HL-60/S4 treated with phorbol 12-myristate 13-acetate at 8.2 ng/mL for 4 days and 3 days (cell line): ENCODE data around the gene BOK.

ENCODE experiments used
- in situ Hi-C: fragments of 300-500 bp; cut with MboI; formaldehyde crosslinking; loops from 2 replicates; pipeline ENCODE4 v1.15.0; 2022; ENCODE audit warnings: low sequenced_read_pairs

The BOK gene

DNA sequence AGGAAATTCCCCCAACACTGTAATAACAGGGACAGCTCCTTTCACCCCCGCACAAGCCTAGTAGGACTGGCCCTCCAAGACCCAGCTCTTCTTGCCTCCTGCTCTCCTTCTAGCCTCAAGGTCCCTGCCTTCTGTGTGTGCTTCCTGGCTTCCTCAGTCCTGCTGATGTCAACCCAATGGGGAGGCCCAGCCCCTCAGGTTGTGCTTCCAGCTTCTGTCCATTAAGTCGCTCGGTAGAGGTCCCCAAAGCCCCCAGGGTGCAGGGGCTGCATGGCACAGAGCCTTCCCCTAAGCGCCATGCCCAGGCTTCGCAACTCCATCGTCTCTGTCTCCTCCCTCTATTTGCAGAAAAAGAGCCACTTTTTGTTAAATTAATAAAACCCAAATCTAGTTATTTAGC, 39.0 kb downstream of the BOK start:
- in situ Hi-C loops = no loop called here

DNA sequence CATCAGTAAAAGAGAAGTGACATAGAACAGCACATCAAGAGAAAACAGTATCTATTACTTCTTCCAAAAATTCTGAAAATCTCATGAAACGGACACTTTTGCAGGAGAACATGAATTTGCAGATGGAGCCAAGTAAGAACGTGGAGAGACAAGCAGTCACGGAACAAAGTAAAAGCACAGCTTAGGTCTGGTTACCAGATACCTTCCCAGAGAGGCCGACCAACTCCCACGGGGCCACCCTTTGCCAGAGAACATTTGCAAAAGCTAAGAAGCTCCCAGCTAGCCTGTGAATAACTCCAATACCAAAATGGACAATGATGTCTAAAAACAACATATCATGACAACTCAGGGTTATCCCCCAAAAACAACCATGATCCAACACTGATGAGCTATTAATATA, 39.5 kb downstream of the BOK start:
- in situ Hi-C loops = no loop called here

DNA sequence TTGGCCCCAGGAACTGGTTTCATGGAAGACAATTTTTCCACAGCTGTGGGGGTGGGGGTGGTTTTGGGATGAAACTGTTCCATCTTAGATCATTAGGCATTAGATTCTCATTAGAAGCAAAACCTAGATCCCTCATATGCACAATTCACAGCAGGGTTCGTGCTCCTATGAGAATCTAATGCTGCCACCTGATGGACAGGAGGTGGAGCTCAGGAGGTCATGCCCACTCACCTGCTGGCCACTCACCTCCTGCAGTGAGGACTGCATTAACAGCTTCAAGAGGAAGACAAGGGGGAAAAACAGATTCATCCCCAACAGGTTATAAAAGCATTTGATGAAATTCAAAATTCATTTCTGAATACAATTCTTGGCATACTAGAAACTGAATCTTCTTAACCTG, 39.9 kb downstream of the BOK start:
- in situ Hi-C loops = no loop called here

DNA sequence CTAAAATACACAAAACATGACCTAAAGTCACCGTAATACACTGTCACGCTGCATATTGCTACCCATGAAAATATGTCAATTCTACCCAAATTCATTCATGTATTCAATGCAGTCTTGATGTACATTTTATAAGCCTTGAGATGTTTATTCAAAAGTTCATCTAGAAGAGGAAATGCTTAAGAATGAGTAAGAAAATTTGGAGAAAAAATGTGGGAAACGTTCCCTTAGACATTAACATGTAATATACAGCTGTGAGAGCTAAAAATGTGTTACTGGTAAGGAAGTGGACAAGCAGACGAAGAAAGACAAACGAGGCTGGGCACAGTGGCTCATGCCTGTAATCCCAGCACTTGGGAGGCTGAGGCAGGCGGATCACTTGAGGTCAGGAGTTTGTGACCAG, 41.1 kb downstream of the BOK start:
- in situ Hi-C loops = no loop called here

- in situ Hi-C loops = no loop called here
Observed at GRCh38 chr2:241601841-241602240, 43.3 kb downstream of the BOK start.

- in situ Hi-C loops = no loop called here
Observed at GRCh38 chr2:241602720-241603119, 44.2 kb downstream of the BOK start.

- in situ Hi-C loops = no loop called here
Observed at GRCh38 chr2:241603686-241604085, 45.1 kb downstream of the BOK start.

- in situ Hi-C loops = no loop called here
Observed at GRCh38 chr2:241606186-241606585, 47.6 kb downstream of the BOK start.

DNA sequence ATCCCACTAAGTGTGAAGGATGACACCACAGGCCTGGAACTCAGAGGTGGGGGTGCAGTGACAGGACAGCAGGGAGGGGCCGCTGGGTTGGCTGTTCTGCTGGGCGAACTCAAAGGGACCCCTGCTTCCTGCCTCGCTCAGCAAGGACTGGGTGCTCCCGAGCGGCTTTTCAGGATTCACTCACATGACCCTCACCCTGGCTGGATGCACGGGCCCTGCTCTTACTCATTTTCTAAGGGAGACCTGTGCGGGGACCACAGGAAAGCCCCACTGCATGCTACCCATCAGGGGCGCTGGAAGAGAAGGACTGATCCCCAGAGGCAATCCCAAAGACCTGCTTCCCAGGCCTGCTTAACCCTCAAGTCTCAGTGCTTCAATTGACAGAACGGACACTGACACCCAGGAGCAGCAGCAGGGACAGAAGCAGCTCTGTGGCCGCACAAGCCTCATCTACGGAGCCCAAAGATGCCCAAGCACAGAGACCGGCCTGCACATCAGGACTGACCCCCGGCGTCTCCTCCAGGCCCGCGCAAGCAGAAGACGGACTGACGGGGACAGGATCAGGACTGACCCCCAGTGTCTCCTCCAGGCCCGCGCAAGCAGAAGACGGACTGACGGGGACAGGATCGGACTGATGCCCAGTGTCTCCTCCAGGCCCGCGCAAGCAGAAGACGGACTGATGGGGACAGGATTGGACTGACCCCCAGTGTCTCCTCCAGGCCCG, 48.8 kb downstream of the BOK start:
- in situ Hi-C loops = no loop called here

GRCh38 chr2:241608881-241609280, 50.3 kb downstream of the BOK start:
- in situ Hi-C loops = no loop called here

DNA sequence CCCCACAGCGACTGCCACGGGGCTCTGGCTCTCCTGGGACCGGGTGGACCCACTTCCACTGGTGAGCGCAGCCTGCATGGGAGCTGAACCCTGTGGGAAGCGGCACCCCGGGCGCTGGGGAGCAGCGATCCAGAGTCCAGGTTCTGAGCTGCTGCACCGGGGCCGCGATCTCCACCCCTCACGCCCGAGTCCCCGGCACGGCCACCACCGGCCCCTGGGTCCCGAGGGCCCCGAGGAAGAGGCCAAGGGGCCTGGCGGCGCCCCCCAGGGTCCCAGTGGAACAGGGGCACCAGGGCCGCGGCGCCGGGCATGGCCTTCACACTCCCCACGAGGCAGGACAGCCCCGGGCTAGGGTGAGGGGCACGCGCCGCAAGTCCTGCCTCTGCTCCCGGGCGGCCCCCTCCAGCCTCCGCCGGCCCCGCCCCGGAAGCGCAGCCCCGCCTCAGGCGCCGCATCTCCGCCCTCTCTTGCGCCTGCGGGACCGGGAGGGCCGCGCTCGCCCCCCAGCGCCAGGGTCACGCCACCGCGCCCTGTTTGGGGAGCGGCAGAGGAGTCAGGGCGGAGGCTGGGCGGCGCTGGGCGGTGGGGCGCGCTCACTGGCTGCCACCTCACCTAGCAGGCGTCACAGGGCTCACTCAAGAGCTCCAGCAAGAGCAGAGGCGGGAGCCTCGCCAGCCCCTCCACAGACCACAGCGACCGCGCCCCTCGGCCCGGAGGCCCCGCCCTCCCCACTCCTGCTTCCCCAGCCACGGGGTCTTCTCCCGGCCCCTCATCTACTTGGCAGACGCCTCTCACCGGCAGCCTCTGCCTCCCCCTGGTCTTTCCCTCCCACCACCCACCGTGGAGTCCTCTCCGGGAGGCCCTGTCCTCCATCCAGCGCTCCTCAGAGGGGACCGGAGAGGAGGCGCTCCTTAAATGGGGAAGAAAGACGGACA, 51.6 kb downstream of the BOK start:
- in situ Hi-C loops = no loop called here

GRCh38 chr2:241611062-241611461, 52.5 kb downstream of the BOK start:
- in situ Hi-C loops = no loop called here

- in situ Hi-C loops = no loop called here
Observed at GRCh38 chr2:241612156-241613016, 53.8 kb downstream of the BOK start.

DNA sequence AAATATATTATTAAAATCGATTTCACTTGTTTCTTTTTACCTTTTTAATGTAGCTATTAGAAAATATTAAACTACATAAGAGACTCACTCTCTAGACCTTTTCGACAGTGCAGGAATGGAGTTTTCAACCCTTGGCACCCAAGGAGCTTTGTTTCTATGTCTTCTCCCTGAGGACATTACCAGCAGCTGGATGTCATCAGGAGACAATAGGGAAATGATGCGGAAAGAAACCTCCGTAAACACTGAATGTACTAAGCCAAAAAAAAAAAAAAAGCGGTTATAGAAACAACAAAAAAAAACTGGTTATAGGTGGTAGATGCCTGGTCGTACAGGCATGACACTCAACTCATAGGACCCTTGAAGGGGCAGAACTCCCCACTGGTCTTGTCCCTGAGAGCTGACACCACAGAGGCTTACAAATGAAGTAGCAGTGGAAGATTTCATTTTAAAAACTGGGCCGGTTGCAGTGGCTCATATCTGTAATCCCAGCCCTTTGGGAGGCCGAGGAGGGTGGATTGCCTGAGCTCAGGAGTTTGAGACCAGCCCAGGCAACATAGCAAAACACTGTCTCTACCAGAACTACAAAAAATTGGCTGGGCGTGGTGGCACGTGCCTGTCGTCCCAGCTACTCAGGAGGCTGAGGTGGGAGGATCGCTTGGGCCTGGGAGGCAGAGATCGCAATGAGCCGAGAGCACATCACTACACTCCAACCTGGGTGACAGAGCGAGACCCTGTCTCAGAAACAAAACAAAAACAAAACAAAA, 54.7 kb downstream of the BOK start:
- in situ Hi-C loops = no loop called here

DNA sequence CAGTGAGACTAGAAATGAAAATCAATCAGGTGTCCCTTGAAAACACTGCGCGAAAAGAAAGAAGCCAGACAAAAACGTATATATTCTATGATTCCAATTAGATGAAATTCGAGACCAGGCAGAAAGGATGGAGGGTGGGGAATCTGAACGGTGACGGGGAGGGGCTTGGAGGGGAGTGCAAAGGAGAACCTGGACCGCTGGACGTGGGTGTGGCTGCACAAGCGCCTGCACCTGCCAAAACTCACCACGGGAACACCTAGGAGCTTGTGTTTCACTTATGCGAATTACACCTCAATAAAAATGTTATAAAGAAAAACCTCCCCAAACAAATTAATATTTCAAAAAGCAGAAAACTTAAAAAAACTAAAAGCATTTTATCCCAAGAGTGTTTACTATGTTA, 56.5 kb downstream of the BOK start:
- in situ Hi-C loops = no loop called here

- in situ Hi-C loops = no loop called here
Observed at GRCh38 chr2:241615522-241616052, 57.0 kb downstream of the BOK start.

DNA sequence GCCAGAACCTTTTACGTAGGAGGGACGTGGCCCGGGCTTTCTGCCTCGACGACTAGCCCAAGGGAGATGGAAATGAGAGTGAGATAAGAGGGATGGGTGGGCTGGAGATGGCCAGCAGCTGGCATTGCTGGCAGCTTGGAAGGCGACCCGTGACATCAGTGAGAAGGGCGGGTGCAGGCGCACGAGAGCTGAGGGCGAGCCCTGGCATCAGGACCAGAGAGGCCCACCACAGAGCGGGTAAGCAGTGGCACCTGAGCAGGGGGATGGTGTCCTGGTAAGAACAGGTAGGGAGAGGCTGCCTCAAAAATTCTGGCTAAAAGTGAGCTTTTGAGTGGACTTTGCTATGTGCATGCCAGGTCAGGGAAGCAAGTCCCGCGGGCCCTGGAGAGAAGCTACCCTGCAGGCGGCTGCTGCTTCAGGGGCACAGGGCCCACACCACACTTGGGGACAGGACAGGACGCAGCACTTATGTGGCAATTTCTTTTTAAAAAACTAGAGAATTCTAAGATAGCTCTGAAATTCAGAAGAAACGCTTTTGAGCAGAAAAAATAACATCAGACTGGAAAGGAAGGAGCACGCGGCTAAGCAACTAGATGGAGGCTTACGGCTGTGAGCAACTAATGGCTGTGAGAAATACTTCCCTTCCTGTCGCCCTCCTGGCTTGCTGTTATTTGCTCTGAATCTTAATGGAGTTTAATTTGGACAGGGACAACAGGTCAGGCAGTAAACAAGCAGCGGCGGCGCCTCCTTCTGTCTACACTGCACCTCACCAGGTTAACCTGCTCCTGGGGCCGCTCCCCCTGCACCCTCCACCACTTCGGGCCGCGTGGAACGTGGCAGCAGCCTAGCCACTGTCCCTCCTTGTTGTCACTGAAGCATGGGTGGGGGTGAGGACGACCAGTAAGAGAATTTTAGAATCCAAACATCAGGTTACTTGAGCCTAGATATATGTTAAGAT, 57.9 kb downstream of the BOK start:
- in situ Hi-C loops = no loop called here

GRCh38 chr2:241617431-241618154, 59.0 kb downstream of the BOK start:
- in situ Hi-C loops = no loop called here
